GM23338 (cell line): ENCODE results near the gene GLUD1. TPM values are rescaled to one million over a fixed set of nuclear protein-coding genes. Genes with fewer than 3 reads are reported as not detected.
"Not testable (repeated sequence)": the region's sequence is repeated elsewhere in the genome, so short reads cannot be mapped to it uniquely, and the experiment has no call there.

Experiments used
- ATAC-seq: fragments of 200-7000 bp; cut with Tn5 transposase; 3 replicates; pipeline ENCODE4 v1.9.1; 2020
- DNase-seq: peaks from one replicate; pipeline ENCODE4 v3.0.0-alpha.2; 2015; ENCODE audit warnings: low spot score
- H2AFZ ChIP-seq: fragments of 200-600 bp; sonication (generic); 2 replicates; pipeline ENCODE4 v1.8.0; 2016; ENCODE audit warnings: antibody characterized with exemption, mild to moderate bottlenecking, moderate library complexity
- H3F3A ChIP-seq: fragments of 200-600 bp; sonication (generic); replicated peaks from 2 replicates; pipeline ENCODE4 v1.8.0; 2017; ENCODE audit warnings: antibody characterized with exemption, mixed run types, low read depth
- H3K27ac ChIP-seq: fragments of 200-600 bp; sonication (generic); 2 replicates; pipeline ENCODE4 v1.6.1; 2016; ENCODE audit warnings: low read depth
- H3K27me3 ChIP-seq: fragments of 200-600 bp; sonication (generic); 2 replicates; pipeline ENCODE4 v1.8.0; 2016; ENCODE audit warnings: mild to moderate bottlenecking, mixed run types, moderate library complexity; ENCODE audit not compliant: insufficient read depth
- H3K36me3 ChIP-seq: fragments of 200-600 bp; sonication (generic); 2 replicates; pipeline ENCODE4 v1.8.0; 2016; ENCODE audit warnings: mild to moderate bottlenecking; ENCODE audit not compliant: insufficient read depth
- H3K4me1 ChIP-seq: fragments of 200-600 bp; sonication (generic); 2 replicates; pipeline ENCODE4 v1.8.0; 2016; ENCODE audit warnings: mild to moderate bottlenecking, moderate library complexity; ENCODE audit not compliant: insufficient read depth
- H3K4me2 ChIP-seq: fragments of 200-600 bp; sonication (generic); 2 replicates; pipeline ENCODE4 v1.7.1; 2017; ENCODE audit warnings: mixed run types
- H3K4me3 ChIP-seq: fragments of 200-600 bp; sonication (generic); 2 replicates; pipeline ENCODE4 v1.6.1; 2016; ENCODE audit warnings: mixed run types
- H3K79me2 ChIP-seq: fragments of 200-600 bp; sonication (generic); replicated peaks from 2 replicates; pipeline ENCODE4 v1.8.0; 2017; ENCODE audit warnings: mild to moderate bottlenecking; ENCODE audit not compliant: insufficient read depth
- H3K9me2 ChIP-seq: fragments of 200-600 bp; sonication (generic); 2 replicates; pipeline ENCODE4 v1.8.0; 2017; ENCODE audit not compliant: insufficient read depth
- H4K20me1 ChIP-seq: fragments of 200-600 bp; sonication (generic); replicated peaks from 2 replicates; pipeline ENCODE4 v1.8.0; 2017; ENCODE audit warnings: mild to moderate bottlenecking; ENCODE audit not compliant: insufficient read depth
- H3K27ac Mint-ChIP-seq: 2 replicates; pipeline ENCODE4 v1.8.0; 2020; ENCODE audit warnings: inconsistent platforms, mild to moderate bottlenecking, moderate library complexity, mixed read lengths
- H3K27me3 Mint-ChIP-seq: 3 replicates; pipeline ENCODE4 v1.8.0; 2022; ENCODE audit warnings: low read depth, mild to moderate bottlenecking, moderate library complexity, mixed read lengths, inconsistent platforms; ENCODE audit not compliant: insufficient read depth, poor library complexity
- H3K36me3 Mint-ChIP-seq: 3 replicates; pipeline ENCODE4 v1.8.0; 2021; ENCODE audit warnings: low read depth, mild to moderate bottlenecking, inconsistent platforms, moderate library complexity, mixed read lengths
- H3K4me1 Mint-ChIP-seq: 3 replicates; pipeline ENCODE4 v1.8.0; 2020; ENCODE audit warnings: mild to moderate bottlenecking, inconsistent platforms, mixed read lengths
- H3K4me3 Mint-ChIP-seq: 3 replicates; pipeline ENCODE4 v1.8.0; 2021; ENCODE audit warnings: moderate library complexity, mild to moderate bottlenecking, inconsistent platforms, mixed read lengths
- H3K9me3 Mint-ChIP-seq: 3 replicates; pipeline ENCODE4 v1.8.0; 2020; ENCODE audit warnings: moderate library complexity, mild to moderate bottlenecking, inconsistent platforms, mixed read lengths
- POLR2AphosphoS5 ChIP-seq: IDR thresholded peaks from 2 replicates; pipeline ENCODE4 v1.6.1; 2016; ENCODE audit warnings: antibody characterized with exemption, low read depth
- ZNF331 ChIP-seq: fragments of 250-450 bp; sonication (Bioruptor Pico); IDR thresholded peaks from 2 replicates; pipeline ENCODE4 v1.5.0; 2020; ENCODE audit warnings: low read depth, mild to moderate bottlenecking, moderate library complexity
- long read RNA-seq: library from polyadenylated mRNA; unstranded; transcript quantifications from one replicate; pipeline ENCODE4 v2.0.0, GENCODE V29; 2020; ENCODE audit not compliant: unreplicated experiment
- polyA plus RNA-seq: library from polyadenylated mRNA; unstranded; fragments of >200 nt; fragmentation: Nextera tagmentation; extraction: Ambion mirVana; gene quantifications from 2 replicates; pipeline ENCODE4 v1.2.1, GENCODE V29; 2016
- total RNA-seq: library from RNA; depleted of rRNA; stranded (reverse); fragments of >200 nt; shearing (Covaris generic); gene quantifications from 2 replicates; pipeline ENCODE4 v1.2.3, GENCODE V29; 2014; rRNA removed

Gene GLUD1
- total RNA-seq = 140 and 144 TPM in 2 replicates
- polyA plus RNA-seq = 41.1 and 44.7 TPM in 2 replicates
- long read RNA-seq, transcript GLUD1-201 (13 exons, 3,039 nt) = major isoform, 39 of 47 reads
- long read RNA-seq, partial matches to known transcripts = 4 of 47 reads
- long read RNA-seq, other reads (novel, unspliced or antisense) = 4 of 47 reads

DNA sequence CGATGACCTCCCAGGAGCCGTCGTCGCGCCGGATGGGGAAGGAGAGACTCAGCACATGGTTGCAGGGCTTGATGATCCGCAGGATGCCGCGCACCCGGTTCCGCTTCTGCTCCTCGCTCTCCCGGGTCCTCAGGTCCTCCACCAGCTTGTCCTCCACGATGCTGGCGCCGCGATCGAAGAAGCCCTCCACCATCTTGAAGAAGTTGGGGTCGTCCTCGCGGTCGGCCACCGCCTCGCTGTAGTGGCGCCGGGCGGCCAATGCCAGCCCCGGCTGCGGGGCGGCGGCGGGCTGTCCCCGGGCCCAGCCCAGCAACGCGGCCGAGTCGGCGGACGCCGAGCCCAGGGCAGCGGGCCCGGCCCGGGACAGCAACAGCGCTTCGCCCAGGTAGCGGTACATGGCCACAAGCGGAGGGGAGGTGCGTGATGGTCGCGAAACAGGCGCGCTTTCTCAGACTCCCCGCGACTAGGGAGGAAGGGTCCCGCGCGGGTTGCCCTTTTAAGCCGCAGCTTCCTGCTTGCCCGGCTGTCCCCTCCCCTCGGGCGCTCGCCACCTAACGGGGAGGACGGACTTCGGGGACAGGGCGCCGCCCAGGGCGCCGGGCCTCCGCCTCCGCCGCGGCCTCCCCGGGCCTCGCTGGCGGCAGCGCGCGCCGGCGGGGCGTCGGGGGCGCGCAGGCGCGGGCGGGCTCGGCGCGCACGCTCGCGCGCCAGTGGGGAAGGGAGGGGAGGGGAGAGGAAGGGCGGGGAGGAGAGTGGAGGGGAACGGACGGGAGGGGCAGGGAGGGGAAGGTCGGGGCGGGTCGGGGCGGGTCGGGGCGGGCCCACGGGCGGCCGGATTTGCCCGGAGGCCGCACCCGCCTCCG lies at the start of gene GLUD1, which contains the start of gene SHLD2:
GLUD1 (minus strand) TSS at position 471 of the 863 bp plus-strand sequence; CDS start at position 397, 74 bp downstream.
SHLD2 (plus strand) TSS at position 834 of the 863 bp plus-strand sequence. CDS start 56,149 bp downstream, outside the sequence.
- ATAC-seq (peak; percentile 62), DNase-seq (peak; percentile 95)
- H3K27me3 Mint-ChIP-seq = peaks cover 10% of the 10 kb centered on the region
- peak within 1 kb of the TSS; percentile 72; the same call in 1 of the 2 replicates for H3K27ac ChIP-seq
- no peaks in the 10 kb centered on the region for H3K9me2 ChIP-seq
- no peaks in the 10 kb centered on the region for H3K36me3 ChIP-seq
- peaks cover 26% of the 10 kb centered on the region for H3K4me1 Mint-ChIP-seq
- no peak for TF ChIP-seq ZNF331 (CRISPR knock-in tag)
- TF ChIP-seq POLR2AphosphoS5 = peak; percentile 59
- H3K27ac Mint-ChIP-seq = peak within 1 kb of the TSS; percentile 88; the same call in 1 of the 2 replicates
- H3K9me3 Mint-ChIP-seq = peaks cover 3% of the 10 kb centered on the region; the same call in 1 of the 3 replicates
- peak within 1 kb of the TSS; percentile 87 for H3K4me2 ChIP-seq
- no peaks in the 10 kb centered on the region for H3F3A ChIP-seq
- peak within 1 kb of the TSS; percentile 76; the same call in 1 of the 2 replicates for H2AFZ ChIP-seq
- peaks cover 19% of the 10 kb centered on the region for H3K4me1 ChIP-seq
- H3K4me3 ChIP-seq = peak within 1 kb of the TSS; percentile 61
- no peaks in the 10 kb centered on the region for H4K20me1 ChIP-seq
- no peaks in the 10 kb centered on the region for H3K27me3 ChIP-seq
- peak within 1 kb of the TSS; percentile 88 for H3K4me3 Mint-ChIP-seq
- H3K36me3 Mint-ChIP-seq = peaks cover 12% of the 10 kb centered on the region
- H3K79me2 ChIP-seq = peaks cover 69% of the 10 kb centered on the region

DNA sequence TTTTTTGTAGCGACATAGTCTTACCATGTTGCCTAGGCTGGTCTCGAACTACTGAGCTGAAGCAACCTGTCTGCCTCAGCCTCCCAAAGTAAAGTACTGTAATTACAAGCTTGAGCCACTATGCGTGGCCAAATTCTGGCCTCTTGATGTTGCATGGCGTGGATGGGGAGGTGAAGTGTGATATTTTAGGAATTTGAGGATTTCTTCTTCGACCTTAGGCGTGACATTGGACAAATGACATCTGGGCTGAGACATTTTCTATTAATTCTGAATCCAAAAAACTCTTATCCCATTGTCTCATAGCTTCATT lies 48.4 kb upstream of the GLUD1 start:
- H3F3A ChIP-seq, H3K4me3 ChIP-seq, H3K79me2 ChIP-seq, H3K4me3 Mint-ChIP-seq, H2AFZ ChIP-seq, H3K27ac ChIP-seq, H3K36me3 ChIP-seq, H3K27ac Mint-ChIP-seq, H3K27me3 ChIP-seq, H3K4me1 ChIP-seq, H3K4me2 ChIP-seq, H3K9me2 ChIP-seq, H3K27me3 Mint-ChIP-seq, DNase-seq, H3K4me1 Mint-ChIP-seq, H4K20me1 ChIP-seq: not testable (repeated sequence)
- Mint-ChIP-seq H3K9me3 (peaks cover 10% of the 10 kb centered on the region), H3K36me3 (peaks cover 15% of the 10 kb centered on the region; the same call in 2 of the 3 replicates)
- peak; percentile 41; the same call in 1 of the 3 replicates for ATAC-seq

DNA sequence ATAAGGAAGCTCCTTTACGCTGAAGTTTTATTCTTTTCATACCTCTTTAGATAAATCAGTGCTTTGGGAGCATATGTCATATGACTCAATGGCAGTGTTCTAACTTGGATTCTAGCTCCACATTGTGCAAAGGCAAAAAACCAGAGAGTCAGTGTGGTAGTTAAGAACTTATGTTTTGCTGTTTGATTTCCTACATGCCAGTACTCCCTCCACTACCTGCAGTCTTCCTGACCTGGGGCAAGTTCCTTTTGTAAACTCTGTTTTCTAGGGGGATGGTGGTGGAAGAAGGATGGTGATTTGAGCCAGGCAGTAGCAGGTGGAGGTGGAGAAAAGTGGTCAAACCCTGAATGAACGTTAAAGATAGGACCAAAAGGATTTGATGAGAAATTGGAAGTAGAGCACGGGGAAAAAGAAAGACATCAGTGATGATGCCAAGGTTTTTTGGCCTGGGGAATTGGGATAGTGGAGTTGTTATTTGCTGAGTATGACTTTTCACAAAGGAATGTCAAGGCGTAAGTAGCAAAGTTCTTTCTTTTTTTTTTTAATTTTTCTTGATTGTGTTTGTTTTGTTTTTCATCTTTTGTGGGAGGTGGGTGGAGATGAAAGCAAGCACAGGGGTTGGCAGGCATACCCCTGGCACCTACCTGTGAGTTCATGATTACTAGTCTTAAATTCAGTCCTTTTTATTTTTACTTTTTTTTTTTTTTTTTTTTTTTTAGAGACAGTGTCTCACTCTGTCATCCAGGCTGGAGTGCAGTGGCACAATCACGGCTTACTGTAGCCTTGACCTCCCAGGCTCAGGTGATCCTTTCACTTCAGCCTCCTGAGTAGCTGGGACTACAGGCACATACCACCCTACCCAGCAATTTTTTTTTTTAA lies 47.8 kb upstream of the GLUD1 start:
- not testable (repeated sequence) for H3K27ac ChIP-seq, H4K20me1 ChIP-seq, H3K4me1 Mint-ChIP-seq, H2AFZ ChIP-seq, DNase-seq, H3K27ac Mint-ChIP-seq, H3F3A ChIP-seq, H3K9me2 ChIP-seq, H3K27me3 Mint-ChIP-seq, ATAC-seq, H3K27me3 ChIP-seq, H3K4me3 ChIP-seq, H3K4me3 Mint-ChIP-seq, H3K79me2 ChIP-seq, H3K36me3 ChIP-seq, H3K4me2 ChIP-seq, H3K4me1 ChIP-seq
- Mint-ChIP-seq H3K36me3 (peaks cover 21% of the 10 kb centered on the region), H3K9me3 (peaks cover 16% of the 10 kb centered on the region)

DNA sequence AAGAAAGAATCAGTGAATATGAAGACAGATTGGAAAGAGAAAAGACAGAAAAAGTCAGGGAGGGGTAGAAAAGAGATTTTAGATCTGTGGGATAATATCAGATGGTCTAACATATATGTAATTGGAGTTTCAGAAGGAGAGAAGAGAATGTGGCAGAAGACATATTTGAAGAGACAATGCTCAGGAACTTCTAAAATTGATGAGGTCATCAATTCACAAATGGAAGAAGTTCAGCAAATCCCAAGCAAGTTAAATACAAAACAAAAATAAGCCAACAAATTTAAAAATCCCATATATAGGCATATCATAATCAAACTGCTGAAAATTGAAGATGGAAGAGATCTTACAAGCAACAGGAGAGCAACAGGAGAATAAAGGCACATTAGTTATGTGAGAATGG lies 42.8 kb upstream of the GLUD1 start:
- H3K4me2 ChIP-seq, H2AFZ ChIP-seq, H3K4me1 Mint-ChIP-seq, H3K36me3 ChIP-seq, H3K4me3 Mint-ChIP-seq, H3K4me3 ChIP-seq, H3K79me2 ChIP-seq, ATAC-seq, H3K27me3 Mint-ChIP-seq, H3K9me2 ChIP-seq, H3K27ac Mint-ChIP-seq, H3F3A ChIP-seq, H3K27ac ChIP-seq, H3K27me3 ChIP-seq, DNase-seq, H3K4me1 ChIP-seq, H4K20me1 ChIP-seq: not testable (repeated sequence)
- Mint-ChIP-seq H3K36me3 (peaks cover 36% of the 10 kb centered on the region), H3K9me3 (peaks cover 27% of the 10 kb centered on the region)

DNA sequence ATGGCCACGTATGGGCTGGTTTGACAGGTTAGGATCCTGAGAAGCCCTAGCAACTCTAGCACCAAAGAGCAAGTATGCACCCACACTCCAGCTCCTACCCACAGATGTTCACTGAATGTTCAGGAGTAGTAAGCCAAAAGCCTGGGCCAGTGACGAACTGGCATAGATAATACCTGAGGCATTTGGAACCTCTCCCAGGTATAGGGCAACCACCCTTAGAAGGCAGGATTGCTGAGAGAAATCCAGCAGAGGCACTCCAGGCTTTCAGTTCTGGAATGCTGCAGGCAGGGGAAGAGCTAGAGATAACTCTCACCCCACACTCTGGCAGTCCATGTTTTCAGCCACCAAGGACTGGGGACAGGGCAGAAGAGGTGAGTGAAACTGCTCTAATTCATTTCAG lies 39.8 kb upstream of the GLUD1 start:
- not testable (repeated sequence) for H3K27ac ChIP-seq, H3K4me1 ChIP-seq, H3K36me3 ChIP-seq, H3K27me3 ChIP-seq, H3K4me3 ChIP-seq, H3K4me1 Mint-ChIP-seq, H3K27me3 Mint-ChIP-seq, H3K27ac Mint-ChIP-seq, H3K9me2 ChIP-seq, H3K4me3 Mint-ChIP-seq, ATAC-seq, H3F3A ChIP-seq, DNase-seq, H2AFZ ChIP-seq, H3K4me2 ChIP-seq, H4K20me1 ChIP-seq, H3K79me2 ChIP-seq
- Mint-ChIP-seq H3K9me3 (peaks cover 23% of the 10 kb centered on the region), H3K36me3 (peaks cover 38% of the 10 kb centered on the region)
